ENCODE results near the gene UTP11. TPM values are rescaled to one million over a fixed set of nuclear protein-coding genes. Genes with fewer than 3 reads are reported as not detected.

Gene UTP11
- total RNA-seq, 1 experiment from 2014 or later = 48.1 TPM

DNA sequence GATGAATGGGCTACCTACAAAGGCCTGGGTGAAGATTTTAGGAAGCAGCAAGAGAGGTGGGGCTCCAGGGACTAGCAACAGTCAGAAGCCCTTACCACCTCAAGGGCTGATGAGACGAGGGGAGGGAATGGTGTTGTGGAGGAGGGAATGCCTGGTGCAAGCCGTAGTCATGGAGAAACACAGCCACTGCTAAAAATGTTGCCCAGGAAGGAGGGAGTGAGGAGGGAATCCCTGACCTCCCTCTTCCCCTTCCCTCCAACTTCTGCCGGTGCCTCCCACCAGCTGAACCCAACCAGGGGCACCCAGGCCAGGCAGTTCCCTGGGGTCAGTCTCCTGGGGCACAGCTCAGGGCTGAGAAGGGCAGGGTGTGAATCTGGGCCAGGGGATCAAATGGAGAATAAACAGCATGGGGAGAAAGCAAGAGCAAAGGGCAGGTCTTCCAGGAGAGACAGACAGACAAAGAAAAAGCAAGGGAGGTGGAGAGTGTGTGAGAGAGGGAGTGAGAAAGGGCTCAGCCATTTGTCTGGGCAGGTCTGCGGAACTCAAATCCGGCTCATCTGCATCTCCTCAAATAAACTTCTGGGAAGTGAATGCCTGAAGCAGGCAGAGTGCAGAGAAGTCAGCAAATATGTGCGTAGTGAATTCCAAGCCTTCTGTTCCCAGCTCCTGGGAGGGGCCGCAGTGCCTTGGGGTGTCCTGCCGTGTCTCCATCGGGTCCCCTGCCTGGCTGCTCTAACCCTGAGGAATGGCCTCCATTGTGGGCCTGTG, 61.2 kb downstream of the UTP11 start:
- no peak overlapping the region for H3K9ac ChIP-seq (ENCODE audit: low read length)
- no peak overlapping the region for H3K4me2 ChIP-seq (ENCODE audit: low read length)
- no peaks in the 10 kb centered on the region for H3K79me2 ChIP-seq (ENCODE audit: low read length)
- no peak overlapping the region for H3K4me3 ChIP-seq (ENCODE audit: low read length)
- ATAC-seq = no peak
- H3K36me3 ChIP-seq (ENCODE audit: low read depth, low read length) = no peaks in the 10 kb centered on the region
- TF ChIP-seq EZH2 (IDR thresholded peaks at IDR 0.05; ENCODE audit: low read length, unreplicated experiment) (no peak), EZH2phosphoT487 (IDR thresholded peaks at IDR 0.05; ENCODE audit: borderline replicate concordance, low read length) (no peak)
- TF ChIP-seq, protein P1, sequence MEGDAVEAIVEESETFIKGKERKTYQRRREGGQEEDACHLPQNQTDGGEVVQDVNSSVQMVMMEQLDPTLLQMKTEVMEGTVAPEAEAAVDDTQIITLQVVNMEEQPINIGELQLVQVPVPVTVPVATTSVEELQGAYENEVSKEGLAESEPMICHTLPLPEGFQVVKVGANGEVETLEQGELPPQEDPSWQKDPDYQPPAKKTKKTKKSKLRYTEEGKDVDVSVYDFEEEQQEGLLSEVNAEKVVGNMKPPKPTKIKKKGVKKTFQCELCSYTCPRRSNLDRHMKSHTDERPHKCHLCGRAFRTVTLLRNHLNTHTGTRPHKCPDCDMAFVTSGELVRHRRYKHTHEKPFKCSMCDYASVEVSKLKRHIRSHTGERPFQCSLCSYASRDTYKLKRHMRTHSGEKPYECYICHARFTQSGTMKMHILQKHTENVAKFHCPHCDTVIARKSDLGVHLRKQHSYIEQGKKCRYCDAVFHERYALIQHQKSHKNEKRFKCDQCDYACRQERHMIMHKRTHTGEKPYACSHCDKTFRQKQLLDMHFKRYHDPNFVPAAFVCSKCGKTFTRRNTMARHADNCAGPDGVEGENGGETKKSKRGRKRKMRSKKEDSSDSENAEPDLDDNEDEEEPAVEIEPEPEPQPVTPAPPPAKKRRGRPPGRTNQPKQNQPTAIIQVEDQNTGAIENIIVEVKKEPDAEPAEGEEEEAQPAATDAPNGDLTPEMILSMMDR (conservative IDR thresholded peaks at IDR 0.05; ENCODE audit: low read depth, low read length) = no peak
- H3K27me3 ChIP-seq (ENCODE audit: low read length) = peaks cover 37% of the 10 kb centered on the region
- CTCF ChIA-PET = no interaction called here
- H3K27ac ChIP-seq (ENCODE audit: low read length) = no peak overlapping the region
- H3K9me2 ChIP-seq (replicated peaks; ENCODE audit: low read length) = no peaks in the 10 kb centered on the region
- no peak overlapping the region for H2AFZ ChIP-seq (ENCODE audit: low read length)
- POLR2A ChIA-PET (ENCODE audit: unreplicated experiment) = no interaction called here
- no peaks in the 10 kb centered on the region for H4K20me1 ChIP-seq (ENCODE audit: low read length)
- no TSS peak for BruUV-seq (replicated peaks)
- no peaks in the 10 kb centered on the region for H3K9me3 ChIP-seq (ENCODE audit: low read length)
- intact Hi-C loops (cut with micrococcal nuclease) = no loop called here
- H3F3A ChIP-seq (ENCODE audit: low read length, unreplicated experiment) = no peaks in the 10 kb centered on the region
- no peak for DNase-seq
- H3K4me1 ChIP-seq (ENCODE audit: insufficient read depth, low read length) = no peaks in the 10 kb centered on the region

DNA sequence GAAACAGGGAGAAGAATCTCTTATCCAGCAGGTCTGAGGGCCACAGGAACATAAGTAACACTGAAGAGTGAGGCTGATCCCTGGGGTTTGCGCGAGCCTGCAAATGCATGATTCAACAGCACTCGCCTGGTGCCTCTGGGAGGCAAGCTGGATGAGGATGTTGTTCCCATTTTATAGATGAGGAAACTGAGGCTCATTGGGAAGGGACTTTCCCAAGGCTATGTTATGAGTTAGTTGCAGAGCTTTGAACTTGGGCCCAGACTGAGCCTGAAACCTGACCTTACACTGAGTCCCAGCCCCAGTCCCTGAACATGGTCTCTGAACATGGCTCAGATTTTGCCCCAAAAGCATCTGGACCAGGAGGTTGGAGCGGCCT, 61.8 kb downstream of the UTP11 start:
- no peaks in the 10 kb centered on the region for H3K36me3 ChIP-seq (ENCODE audit: low read depth, low read length)
- H4K20me1 ChIP-seq (ENCODE audit: low read length) = no peaks in the 10 kb centered on the region
- H3K27me3 ChIP-seq (ENCODE audit: low read length) = peaks cover 37% of the 10 kb centered on the region
- H3K27ac ChIP-seq (ENCODE audit: low read length) = no peak overlapping the region
- ChIA-PET POLR2A (ENCODE audit: unreplicated experiment) (no interaction called here), CTCF (no interaction called here)
- H2AFZ ChIP-seq (ENCODE audit: low read length) = no peak overlapping the region
- H3K9me2 ChIP-seq (replicated peaks; ENCODE audit: low read length) = no peaks in the 10 kb centered on the region
- no peak overlapping the region for H3K4me3 ChIP-seq (ENCODE audit: low read length)
- no peaks in the 10 kb centered on the region for H3K79me2 ChIP-seq (ENCODE audit: low read length)
- no peak for DNase-seq
- no TSS peak for BruUV-seq (replicated peaks)
- intact Hi-C loops (cut with micrococcal nuclease) = no loop called here
- TF ChIP-seq, protein P1 (conservative IDR thresholded peaks at IDR 0.05; ENCODE audit: low read depth, low read length) = no peak
- TF ChIP-seq EZH2phosphoT487 (IDR thresholded peaks at IDR 0.05; ENCODE audit: borderline replicate concordance, low read length) (no peak), EZH2 (IDR thresholded peaks at IDR 0.05; ENCODE audit: low read length, unreplicated experiment) (no peak)
- no peak overlapping the region for H3K4me2 ChIP-seq (ENCODE audit: low read length)
- H3K9me3 ChIP-seq (ENCODE audit: low read length) = no peaks in the 10 kb centered on the region
- H3K9ac ChIP-seq (ENCODE audit: low read length) = no peak overlapping the region
- no peak for ATAC-seq
- H3K4me1 ChIP-seq (ENCODE audit: insufficient read depth, low read length) = no peaks in the 10 kb centered on the region
- H3F3A ChIP-seq (ENCODE audit: low read length, unreplicated experiment) = no peaks in the 10 kb centered on the region

Other genes starting within 250 kb of the UTP11 start
- 1.8 and 3.5 TPM in 2 replicates for gene EPHA10, start 247.6 kb upstream of the UTP11 start, total RNA-seq (2014; rRNA removed)
- gene MANEAL, start 218.9 kb upstream of the UTP11 start, total RNA-seq (2014; rRNA removed) = 47.6 and 54.1 TPM in 2 replicates
- 70.1 and 72.5 TPM in 2 replicates for gene C1orf122, start 204.9 kb upstream of the UTP11 start, total RNA-seq (2014; rRNA removed)
- gene YRDC, start 204.5 kb upstream of the UTP11 start, total RNA-seq (2014; rRNA removed) = 41.8 and 51.9 TPM in 2 replicates
- 5.4 and 10.7 TPM in 2 replicates for gene MTF1, start 153.1 kb upstream of the UTP11 start, total RNA-seq (2014; rRNA removed)
- 10.5 and 12.1 TPM in 2 replicates for gene INPP5B, start 65.7 kb upstream of the UTP11 start, total RNA-seq (2014; rRNA removed)
- gene SF3A3, start 22.7 kb upstream of the UTP11 start, total RNA-seq (2014; rRNA removed) = 103 and 142 TPM in 2 replicates
- gene FHL3, start 7.2 kb upstream of the UTP11 start, total RNA-seq (2014; rRNA removed) = 3.6 and 6.3 TPM in 2 replicates
- gene POU3F1, start 34.1 kb downstream of the UTP11 start, total RNA-seq (2014; rRNA removed) = not detected in 2 replicates